Heart left ventricle (tissue), 13 donors: ENCODE measurements around the gene MED1.

Experiments
- POLR2A ChIP-seq, 2 donors: fragments of 450-650 bp; IDR thresholded peaks; one replicate each; pipeline ENCODE4 v1.6.1; 2017; ENCODE audit warnings: antibody characterized with exemption in 2 of 2, mild to moderate bottlenecking in 2 of 2, moderate library complexity in 2 of 2
- TF ChIP-seq, protein P1 (sequence below), 12 donors: fragments of 200-600 bp; sonication (generic) in 4 of 12; IDR thresholded peaks; one replicate each; pipeline versions ENCODE4 v1.5.0 to v1.8.0; 2018 to 2022; ENCODE audit warnings: antibody characterized with exemption in 12 of 12, mild to moderate bottlenecking in 5 of 12
- donor health status: ischemic (EF 13 %, LVEDD 7.1; RV severe dilation, severe dysfunction).
- donor health status: DM: no; HTN: yes; CAD: no.
- donor health status: DM: no; HTN: no; CAD: no.
- donor health status: ischemic (EF 25% LVEDD 6.9; RV normal size, moderate dysfunction).
- donor health status: ischemic (EF 25% LVEDD 5.7; RV mildly dilated, moderate dysfunction).
- donor health status: ischemic (EF 35%, LVEDD 5.7; RV mildly dilated, moderate dysfunction).
- donor health status: nonischemic (EF 11% LVEDD 7.7; RV severe dilation, severe dysfunction).
- donor health status: DM: yes; HTN: yes; CAD: no.
- donor health status: PGD.
- donor health status: ischemic (EF 29% LVEDD 5.4; RV normal size, mild dysfunction).
- donor health status: nonischemic (EF 23%, LVEDD 6.1; RV moderate dilation, normal function).

- TF ChIP-seq, protein P1, sequence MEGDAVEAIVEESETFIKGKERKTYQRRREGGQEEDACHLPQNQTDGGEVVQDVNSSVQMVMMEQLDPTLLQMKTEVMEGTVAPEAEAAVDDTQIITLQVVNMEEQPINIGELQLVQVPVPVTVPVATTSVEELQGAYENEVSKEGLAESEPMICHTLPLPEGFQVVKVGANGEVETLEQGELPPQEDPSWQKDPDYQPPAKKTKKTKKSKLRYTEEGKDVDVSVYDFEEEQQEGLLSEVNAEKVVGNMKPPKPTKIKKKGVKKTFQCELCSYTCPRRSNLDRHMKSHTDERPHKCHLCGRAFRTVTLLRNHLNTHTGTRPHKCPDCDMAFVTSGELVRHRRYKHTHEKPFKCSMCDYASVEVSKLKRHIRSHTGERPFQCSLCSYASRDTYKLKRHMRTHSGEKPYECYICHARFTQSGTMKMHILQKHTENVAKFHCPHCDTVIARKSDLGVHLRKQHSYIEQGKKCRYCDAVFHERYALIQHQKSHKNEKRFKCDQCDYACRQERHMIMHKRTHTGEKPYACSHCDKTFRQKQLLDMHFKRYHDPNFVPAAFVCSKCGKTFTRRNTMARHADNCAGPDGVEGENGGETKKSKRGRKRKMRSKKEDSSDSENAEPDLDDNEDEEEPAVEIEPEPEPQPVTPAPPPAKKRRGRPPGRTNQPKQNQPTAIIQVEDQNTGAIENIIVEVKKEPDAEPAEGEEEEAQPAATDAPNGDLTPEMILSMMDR (IDR thresholded peaks at IDR 0.05), result no peak
- no peak for TF ChIP-seq POLR2A (IDR thresholded peaks at IDR 0.05)
Observed at GRCh38 chr17:39402890-39403605, 48.0 kb downstream of the MED1 start.
